ENCODE measurements around the gene MEOX1.
"Not testable (repeated sequence)": the region's sequence is repeated elsewhere in the genome, so short reads cannot be mapped to it uniquely, and the experiment has no call there.

DNA sequence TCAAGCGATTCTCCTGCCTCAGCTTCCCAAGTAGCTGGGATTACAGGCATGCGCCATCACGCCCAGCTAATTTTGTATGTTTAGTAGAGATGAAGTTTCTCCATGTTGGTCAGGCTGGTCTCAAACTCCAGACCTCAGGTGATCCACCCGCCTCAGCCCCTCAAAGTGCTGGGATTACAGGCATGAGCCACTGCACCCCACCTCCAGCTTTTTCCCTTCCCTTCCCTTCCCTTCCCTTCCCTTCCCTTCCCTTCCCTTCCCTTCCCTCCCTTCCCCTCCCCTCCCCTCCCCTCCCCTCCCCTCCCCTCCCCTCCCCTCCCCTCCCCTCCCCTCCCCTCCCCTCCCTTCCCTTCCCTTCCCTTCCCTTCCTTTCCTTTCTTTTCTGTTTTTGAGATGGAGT lies 59.2 kb downstream of the MEOX1 start:
- not testable (repeated sequence) for TF ChIP-seq EZH2phosphoT487 (IDR thresholded peaks at IDR 0.05; ENCODE audit: insufficient read depth, low read depth); EZH2 (IDR thresholded peaks at IDR 0.05; ENCODE audit: insufficient read depth, poor library complexity, severe bottlenecking)
